ENCODE data around the gene REXO2. TPM values are rescaled to one million over a fixed set of nuclear protein-coding genes. Genes with fewer than 3 reads are reported as not detected.

The REXO2 gene
- 44.1 TPM for total RNA-seq
- 10 to 100 TPM; 70.3 to 88.5 (median 77.0) TPM for polyA plus RNA-seq

GRCh38 chr11:114439229-114440120 lies at the start of gene REXO2:
REXO2 (plus strand) TSS chr11:114439467; CDS start chr11:114439529, 62 bp downstream.
- peaks cover 11% of the 10 kb centered on the region for H3K36me3 Mint-ChIP-seq
- no peaks in the 10 kb centered on the region for H3K27me3 ChIP-seq (ENCODE audit: control insufficient read depth, insufficient read depth, low read length)
- peaks cover 36% of the 10 kb centered on the region for H3K4me1 ChIP-seq (ENCODE audit: control insufficient read depth, insufficient read depth, low read length, poor library complexity, severe bottlenecking)
- H3K27ac ChIP-seq (ENCODE audit: insufficient read depth, low read length, poor library complexity, severe bottlenecking) = peak within 1 kb of the TSS; percentile 59
- no peaks in the 10 kb centered on the region for H3K9me3 ChIP-seq (ENCODE audit: control insufficient read depth in 2 of 2, low read length in 2 of 2)
- peak within 1 kb of the TSS; percentile 68 to 96 (median 96) for H3K27ac Mint-ChIP-seq
- peak within 1 kb of the TSS; percentile 98 to 99 (median 98) for H3K4me3 Mint-ChIP-seq
- H3K9me3 Mint-ChIP-seq = peaks cover 0 to 1% (median 0%) of the 10 kb centered on the region in 7 donors
- H3K4me1 Mint-ChIP-seq = peaks cover 26 to 52% (median 41%) of the 10 kb centered on the region in 4 donors
- peak within 1 kb of the TSS; percentile 90 for H3K4me3 ChIP-seq (ENCODE audit: low read depth, low read length)
- H3K36me3 ChIP-seq (ENCODE audit: control insufficient read depth, insufficient read depth, low read length) = peaks cover 11% of the 10 kb centered on the region
- DNase-seq (peak; percentile 89 to 98 (median 93)), ATAC-seq (ENCODE audit: low read depth in 2 of 2) (peak; percentile 99 to 100)
- no peaks in the 10 kb centered on the region for H3K27me3 Mint-ChIP-seq

- DNase-seq (no peak), ATAC-seq (ENCODE audit: low read depth in 2 of 2) (no peak)
- no peaks in the 10 kb centered on the region for H3K9me3 ChIP-seq (ENCODE audit: control insufficient read depth in 2 of 2, low read length in 2 of 2)
- Mint-ChIP-seq H3K4me3 (no peak overlapping the region), H3K36me3 (peaks cover 4% of the 10 kb centered on the region), H3K27ac (no peak overlapping the region), H3K9me3 (peaks cover 0 to 1% (median 0%) of the 10 kb centered on the region in 7 donors), H3K4me1 (peaks cover 5 to 14% (median 9%) of the 10 kb centered on the region in 4 donors), H3K27me3 (peaks cover 19% of the 10 kb centered on the region)
- H3K27ac ChIP-seq (ENCODE audit: insufficient read depth, low read length, poor library complexity, severe bottlenecking) = no peak overlapping the region
- H3K27me3 ChIP-seq (ENCODE audit: control insufficient read depth, insufficient read depth, low read length) = no peaks in the 10 kb centered on the region
- no peaks in the 10 kb centered on the region for H3K36me3 ChIP-seq (ENCODE audit: control insufficient read depth, insufficient read depth, low read length)
- H3K4me3 ChIP-seq (ENCODE audit: low read depth, low read length) = no peak overlapping the region
- H3K4me1 ChIP-seq (ENCODE audit: control insufficient read depth, insufficient read depth, low read length, poor library complexity, severe bottlenecking) = no peaks in the 10 kb centered on the region
Measured at GRCh38 chr11:114392735-114393667, 46.3 kb upstream of the REXO2 start.

GRCh38 chr11:114395736-114396135 lies 43.5 kb upstream of the REXO2 start:
- peaks cover 0 to 1% (median 0%) of the 10 kb centered on the region in 7 donors for H3K9me3 Mint-ChIP-seq
- Histone ChIP-seq H3K9me3 (ENCODE audit: control insufficient read depth in 2 of 2, low read length in 2 of 2) (no peaks in the 10 kb centered on the region), H3K27me3 (ENCODE audit: control insufficient read depth, insufficient read depth, low read length) (no peaks in the 10 kb centered on the region), H3K4me3 (ENCODE audit: low read depth, low read length) (no peak overlapping the region), H3K4me1 (ENCODE audit: control insufficient read depth, insufficient read depth, low read length, poor library complexity, severe bottlenecking) (peaks cover 14% of the 10 kb centered on the region), H3K36me3 (ENCODE audit: control insufficient read depth, insufficient read depth, low read length) (no peaks in the 10 kb centered on the region), H3K27ac (ENCODE audit: insufficient read depth, low read length, poor library complexity, severe bottlenecking) (no peak overlapping the region)
- no peak for DNase-seq
- H3K27me3 Mint-ChIP-seq = peaks cover 12% of the 10 kb centered on the region
- no peak overlapping the region for H3K27ac Mint-ChIP-seq
- no peak overlapping the region for H3K4me3 Mint-ChIP-seq
- H3K36me3 Mint-ChIP-seq = peaks cover 4% of the 10 kb centered on the region
- ATAC-seq (ENCODE audit: low read depth in 2 of 2) = no peak
- H3K4me1 Mint-ChIP-seq = peaks cover 17 to 39% (median 24%) of the 10 kb centered on the region in 4 donors

- no peaks in the 10 kb centered on the region for H3K9me3 Mint-ChIP-seq
- Histone ChIP-seq H3K36me3 (ENCODE audit: control insufficient read depth, insufficient read depth, low read length) (no peaks in the 10 kb centered on the region), H3K27me3 (ENCODE audit: control insufficient read depth, insufficient read depth, low read length) (no peaks in the 10 kb centered on the region), H3K27ac (ENCODE audit: insufficient read depth, low read length, poor library complexity, severe bottlenecking) (no peak overlapping the region), H3K4me1 (ENCODE audit: control insufficient read depth, insufficient read depth, low read length, poor library complexity, severe bottlenecking) (peaks cover 26% of the 10 kb centered on the region), H3K4me3 (ENCODE audit: low read depth, low read length) (no peak overlapping the region), H3K9me3 (ENCODE audit: control insufficient read depth in 2 of 2, low read length in 2 of 2) (no peaks in the 10 kb centered on the region)
- H3K27me3 Mint-ChIP-seq = peaks cover 12% of the 10 kb centered on the region
- H3K36me3 Mint-ChIP-seq = peaks cover 4% of the 10 kb centered on the region
- peak overlapping the region in 1 of 4 donors; percentile 14 for H3K4me3 Mint-ChIP-seq
- DNase-seq (no peak), ATAC-seq (ENCODE audit: low read depth in 2 of 2) (no peak)
- peaks cover 17 to 48% (median 29%) of the 10 kb centered on the region in 4 donors for H3K4me1 Mint-ChIP-seq
- H3K27ac Mint-ChIP-seq = no peak overlapping the region
Measured at GRCh38 chr11:114396916-114397315, 42.4 kb upstream of the REXO2 start.

- Mint-ChIP-seq H3K4me3 (peak overlapping the region in 1 of 4 donors; percentile 14), H3K27me3 (peaks cover 12% of the 10 kb centered on the region), H3K4me1 (peaks cover 17 to 52% (median 32%) of the 10 kb centered on the region in 4 donors), H3K36me3 (peaks cover 7% of the 10 kb centered on the region), H3K9me3 (no peaks in the 10 kb centered on the region), H3K27ac (peak overlapping the region in 2 of 3 donors; percentile 12 to 83)
- H3K4me1 ChIP-seq (ENCODE audit: control insufficient read depth, insufficient read depth, low read length, poor library complexity, severe bottlenecking) = peaks cover 29% of the 10 kb centered on the region
- H3K36me3 ChIP-seq (ENCODE audit: control insufficient read depth, insufficient read depth, low read length) = no peaks in the 10 kb centered on the region
- no peak for ATAC-seq (ENCODE audit: low read depth in 2 of 2)
- no peak overlapping the region for H3K27ac ChIP-seq (ENCODE audit: insufficient read depth, low read length, poor library complexity, severe bottlenecking)
- no peaks in the 10 kb centered on the region for H3K9me3 ChIP-seq (ENCODE audit: control insufficient read depth in 2 of 2, low read length in 2 of 2)
- H3K27me3 ChIP-seq (ENCODE audit: control insufficient read depth, insufficient read depth, low read length) = no peaks in the 10 kb centered on the region
- H3K4me3 ChIP-seq (ENCODE audit: low read depth, low read length) = no peak overlapping the region
- no peak for DNase-seq
Measured at GRCh38 chr11:114397349-114397982, 41.8 kb upstream of the REXO2 start.

- Mint-ChIP-seq H3K36me3 (peaks cover 11% of the 10 kb centered on the region), H3K27ac (peak overlapping the region in 2 of 3 donors; percentile 99), H3K4me1 (peaks cover 25 to 60% (median 36%) of the 10 kb centered on the region in 4 donors), H3K27me3 (peaks cover 4% of the 10 kb centered on the region), H3K4me3 (peak overlapping the region; percentile 96 to 98 (median 96)), H3K9me3 (no peaks in the 10 kb centered on the region)
- H3K4me1 ChIP-seq (ENCODE audit: control insufficient read depth, insufficient read depth, low read length, poor library complexity, severe bottlenecking) = peaks cover 31% of the 10 kb centered on the region
- peak overlapping the region; percentile 88 for H3K4me3 ChIP-seq (ENCODE audit: low read depth, low read length)
- ATAC-seq (ENCODE audit: low read depth in 2 of 2) (no peak), DNase-seq (no peak)
- H3K9me3 ChIP-seq (ENCODE audit: control insufficient read depth in 2 of 2, low read length in 2 of 2) = no peaks in the 10 kb centered on the region
- H3K27me3 ChIP-seq (ENCODE audit: control insufficient read depth, insufficient read depth, low read length) = no peaks in the 10 kb centered on the region
- H3K36me3 ChIP-seq (ENCODE audit: control insufficient read depth, insufficient read depth, low read length) = peaks cover 3% of the 10 kb centered on the region
- no peak overlapping the region for H3K27ac ChIP-seq (ENCODE audit: insufficient read depth, low read length, poor library complexity, severe bottlenecking)
Measured at GRCh38 chr11:114398303-114398920, 40.9 kb upstream of the REXO2 start.

All from CD4-positive, CD25-positive, alpha-beta regulatory T cell (primary cell).